Endometrium (tissue), 2 donors: ENCODE measurements around the gene ATP10A.

Source experiments
- FAIRE-seq: peaks from 2 replicates; lab custom pipeline; 2012; peaks lifted over from hg19 to GRCh38; lab: Jason Lieb, UNC
- donor health status: control.
- donor health status: control.

Gene ATP10A

GRCh38 chr15:25863111-25863967 is at the start of gene ATP10A:
Gene ATP10A (minus strand): TSS chr15:25863327. CDS start chr15:25863096, 231 bp downstream.
- no peak for FAIRE-seq

GRCh38 chr15:25912035-25912434 is 48.9 kb upstream of the ATP10A start:
- FAIRE-seq, result no peak

DNA sequence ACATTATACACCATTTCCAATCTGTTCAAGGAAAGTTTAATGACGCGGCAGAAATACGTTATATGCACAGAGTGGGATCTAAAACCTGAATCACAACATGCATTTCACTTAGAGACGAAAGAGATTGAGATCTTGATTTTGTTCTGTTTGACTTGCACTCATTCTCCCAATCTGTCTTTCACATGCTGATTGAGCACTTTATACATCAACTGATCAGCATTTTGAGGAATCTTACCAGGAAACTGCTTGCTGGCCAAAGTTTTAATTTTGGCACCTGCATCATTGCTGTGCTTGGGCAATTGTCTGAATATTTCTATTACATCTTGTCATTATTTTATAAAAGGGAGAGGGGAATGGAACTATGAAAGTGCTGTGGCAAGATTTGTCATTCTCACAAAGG is 47.7 kb upstream of the ATP10A start:
- no peak for FAIRE-seq

GRCh38 chr15:25909806-25910205 is 46.7 kb upstream of the ATP10A start:
- no peak for FAIRE-seq

GRCh38 chr15:25909325-25909724 is 46.2 kb upstream of the ATP10A start:
- FAIRE-seq, result no peak

DNA sequence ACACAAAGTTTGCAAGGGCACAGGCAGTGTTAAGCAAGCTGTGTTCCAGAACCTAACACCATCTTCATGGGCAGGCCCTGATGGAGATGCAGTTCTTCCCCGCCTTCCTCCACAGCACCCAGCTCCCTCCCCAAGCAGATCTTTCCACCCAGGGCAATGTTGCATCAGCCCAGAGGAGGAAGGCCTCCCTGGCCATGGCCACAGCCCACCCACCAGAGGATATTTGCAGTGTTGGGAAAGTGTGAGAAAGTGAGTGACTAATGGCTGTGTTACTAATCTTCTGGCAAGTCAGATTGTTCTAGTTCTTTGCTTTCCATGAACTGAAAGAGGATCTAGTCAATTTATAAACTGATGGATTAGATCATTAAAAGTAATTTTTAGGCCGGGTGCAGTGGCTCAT is 42.0 kb upstream of the ATP10A start:
- FAIRE-seq, result no peak

DNA sequence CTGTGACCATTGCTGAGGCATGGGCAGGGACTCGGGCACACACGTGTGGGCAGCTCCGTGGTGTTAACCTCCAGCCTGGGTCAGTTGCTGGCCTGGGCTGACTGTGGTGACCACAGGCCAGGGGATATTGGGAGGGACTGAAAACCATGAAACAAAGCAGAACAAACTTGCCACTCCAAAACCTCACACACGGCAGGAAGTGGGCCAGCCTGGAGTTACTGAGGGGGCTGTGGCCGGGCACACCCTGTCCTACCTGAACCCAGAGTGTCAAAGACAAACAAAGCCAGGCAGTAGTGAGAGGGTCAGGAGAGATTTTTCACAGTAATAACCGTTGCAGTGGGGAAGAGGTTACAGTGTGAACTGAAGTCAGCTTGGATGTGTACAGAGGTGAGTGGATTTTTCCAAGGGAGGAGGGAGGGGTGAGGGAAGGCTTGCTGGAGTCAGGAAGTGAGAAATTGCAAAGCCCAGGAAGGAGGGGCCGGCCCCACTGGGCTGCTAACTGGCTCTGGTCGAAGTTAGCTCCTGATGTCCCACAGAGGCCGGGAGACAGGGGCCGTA is 40.0 kb upstream of the ATP10A start:
- FAIRE-seq, result no peak

DNA sequence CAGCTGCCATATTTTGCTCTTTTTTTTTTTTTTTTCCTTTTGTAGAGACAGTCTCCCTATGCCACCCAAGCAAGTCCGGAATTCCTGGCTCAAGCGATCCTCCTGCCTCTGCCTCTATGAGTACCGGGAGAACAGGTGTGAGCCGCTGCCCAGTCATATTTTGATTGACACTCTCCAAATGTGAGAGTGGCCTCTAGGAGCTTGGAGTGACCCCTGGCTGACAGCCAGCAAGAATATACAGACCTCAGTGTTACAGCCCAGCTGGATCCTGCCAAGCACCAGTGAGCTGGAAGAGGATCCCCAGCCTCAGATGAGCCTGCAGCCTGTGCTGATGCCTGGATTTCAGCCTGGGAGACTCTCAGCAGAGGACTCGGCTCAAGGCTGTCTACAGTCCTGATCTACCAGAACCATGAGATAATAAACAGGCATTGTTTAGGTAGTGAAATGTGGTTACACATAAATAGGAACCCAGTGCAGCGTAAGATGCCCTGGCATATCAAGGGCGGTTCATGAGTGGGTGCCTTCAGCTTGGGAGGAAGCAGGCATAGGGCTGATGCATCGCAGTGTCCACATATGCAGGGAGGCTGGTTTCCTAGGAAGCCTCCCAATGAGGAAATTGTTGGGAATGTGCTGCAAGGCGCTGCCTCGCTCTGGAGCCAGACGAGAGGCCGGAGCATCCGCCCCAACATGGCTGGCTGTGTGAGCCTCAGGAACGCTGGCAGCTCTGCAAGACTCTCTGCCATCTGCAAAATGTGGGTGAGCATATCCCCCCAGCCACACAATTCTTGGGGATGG is 38.9 kb upstream of the ATP10A start:
- no peak for FAIRE-seq

DNA sequence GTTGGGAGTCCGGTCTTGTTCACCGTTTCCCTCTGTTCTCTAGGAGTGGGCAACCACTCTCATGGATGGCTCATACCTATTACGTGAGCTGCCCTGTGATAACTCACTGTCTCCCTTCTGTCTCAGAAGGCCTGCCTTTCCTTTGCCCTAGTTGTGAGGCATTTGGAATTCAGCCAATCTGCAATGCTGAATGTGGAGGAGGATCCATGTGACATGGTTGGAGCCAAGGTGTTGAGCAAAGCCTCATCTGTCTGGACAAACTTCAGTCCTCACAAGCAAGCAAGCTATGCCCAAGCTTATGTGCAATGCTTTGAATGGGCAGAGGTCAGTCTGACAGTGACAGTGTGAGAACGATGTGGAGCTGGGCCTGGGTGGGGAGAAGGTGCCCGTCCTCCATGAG is 37.8 kb upstream of the ATP10A start:
- FAIRE-seq, result no peak

GRCh38 chr15:25900431-25900830 is 37.3 kb upstream of the ATP10A start:
- FAIRE-seq, result no peak

DNA sequence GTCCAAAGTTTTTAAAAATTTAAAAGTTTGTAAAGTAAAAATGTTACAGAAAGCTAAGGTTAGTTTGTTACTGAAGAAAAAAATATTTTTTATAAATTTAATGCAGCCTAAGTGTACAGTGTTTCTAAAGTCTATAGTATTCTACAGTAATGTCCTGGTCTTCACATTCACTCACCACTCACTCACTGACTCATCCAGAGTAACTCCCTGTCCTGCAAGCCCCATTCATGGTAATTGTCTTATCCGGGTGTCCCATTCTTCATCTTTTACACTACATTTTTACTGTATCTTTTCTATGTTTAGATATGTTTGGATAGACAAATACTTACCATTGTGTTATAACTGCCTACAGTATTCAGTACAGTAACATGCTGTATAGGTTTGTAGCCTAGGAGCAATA is 36.7 kb upstream of the ATP10A start:
- no peak for FAIRE-seq

- FAIRE-seq, result no peak
Observed at GRCh38 chr15:25897658-25898057, 34.5 kb upstream of the ATP10A start.

DNA sequence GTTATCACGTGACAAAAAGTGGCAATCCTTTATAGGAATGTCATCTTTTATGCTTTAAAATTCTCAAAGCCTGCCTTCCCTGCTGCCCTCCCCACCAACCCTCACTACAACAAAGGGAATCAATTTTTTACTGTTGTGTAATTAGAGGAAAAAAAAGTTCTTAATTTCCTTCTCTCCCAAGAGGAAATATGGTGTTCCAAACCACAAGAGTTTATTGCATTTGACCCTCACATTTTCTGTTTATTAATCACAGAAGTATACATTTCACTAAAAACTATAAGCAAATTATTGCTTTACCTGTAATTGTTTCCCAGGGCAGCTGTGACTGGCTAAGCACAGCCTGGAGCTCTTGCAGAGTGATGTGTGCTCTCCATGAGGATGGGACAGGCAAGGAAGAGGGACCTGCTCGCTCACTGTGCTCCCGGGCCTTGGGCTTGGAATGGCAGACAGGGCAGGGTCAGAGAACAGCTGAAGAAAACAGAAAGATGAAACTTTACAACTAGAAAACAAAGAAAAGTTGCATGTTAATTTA is 31.3 kb upstream of the ATP10A start:
- FAIRE-seq, result no peak

- FAIRE-seq, result no peak
Observed at GRCh38 chr15:25893596-25893995, 30.5 kb upstream of the ATP10A start.

GRCh38 chr15:25892126-25892525 is 29.0 kb upstream of the ATP10A start:
- FAIRE-seq, result no peak

- FAIRE-seq, result no peak
Observed at GRCh38 chr15:25891081-25891480, 28.0 kb upstream of the ATP10A start.

GRCh38 chr15:25890529-25890928 is 27.4 kb upstream of the ATP10A start:
- FAIRE-seq, result no peak

- FAIRE-seq, result no peak
Observed at GRCh38 chr15:25887870-25888269, 24.7 kb upstream of the ATP10A start.

- no peak for FAIRE-seq
Observed at GRCh38 chr15:25886498-25887140, 23.5 kb upstream of the ATP10A start.

DNA sequence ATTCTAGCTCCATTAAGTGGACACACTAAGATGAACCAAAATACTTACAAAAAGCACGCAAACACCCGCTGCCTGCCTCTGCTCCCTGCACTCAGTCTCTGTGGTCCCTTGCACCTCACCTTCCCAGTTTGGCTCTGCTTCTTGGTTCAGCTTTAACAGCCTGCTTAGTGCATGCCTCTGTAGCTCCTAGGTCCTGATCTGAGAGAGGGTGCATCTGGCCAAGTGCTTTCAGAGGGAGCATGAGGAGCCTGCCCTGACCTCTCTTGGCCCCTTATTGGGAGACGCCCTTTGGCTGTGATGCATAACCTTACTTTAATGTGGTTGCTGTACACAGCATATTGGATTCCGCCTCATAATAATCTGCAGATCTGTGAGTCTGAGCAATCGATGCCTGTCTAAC is 21.2 kb upstream of the ATP10A start:
- FAIRE-seq, result no peak

DNA sequence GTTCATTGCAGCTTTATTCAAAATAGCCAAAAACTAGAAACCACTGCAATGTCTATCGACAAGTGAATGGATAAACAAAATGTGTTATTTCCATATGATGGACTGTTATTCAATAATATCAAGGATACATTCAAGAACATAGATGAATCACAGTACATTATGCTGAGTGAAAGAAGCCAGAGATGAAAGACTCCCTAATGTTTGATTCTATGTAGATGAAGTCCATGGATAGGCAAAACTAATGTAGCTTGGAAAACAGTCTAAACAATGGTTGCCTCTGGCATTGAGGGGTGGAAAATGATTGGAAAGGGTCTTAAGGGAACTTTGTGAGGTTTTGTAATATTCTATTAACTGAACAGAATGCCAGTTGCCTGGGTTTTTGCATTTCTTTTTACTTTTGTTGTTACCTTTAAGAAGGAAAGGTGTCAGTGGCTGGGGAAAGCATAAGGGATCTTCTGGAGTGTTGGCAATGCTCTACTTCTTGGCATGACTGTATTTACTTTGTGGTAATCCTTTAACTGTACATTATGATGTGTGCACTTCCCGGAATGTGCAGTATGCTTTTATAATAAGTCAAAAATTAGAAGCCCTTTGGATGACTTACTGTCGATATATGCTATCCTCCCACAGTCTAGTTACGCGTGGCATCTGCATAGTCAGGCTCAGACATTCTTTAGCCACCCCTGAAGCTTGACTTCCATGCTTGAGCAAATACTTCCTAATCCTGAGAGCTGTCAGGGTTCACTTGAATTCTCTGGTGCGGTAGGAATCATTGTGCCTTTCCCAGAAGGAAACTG is 20.5 kb upstream of the ATP10A start:
- no peak for FAIRE-seq
